Ovary (tissue), 9 donors: ENCODE results near the gene UBAP1. TPM values are rescaled to one million over a fixed set of nuclear protein-coding genes. Genes with fewer than 3 reads are reported as not detected.
"Not testable (repeated sequence)": the region's sequence is repeated elsewhere in the genome, so short reads cannot be mapped to it uniquely, and the experiment has no call there.

Source experiments
- DNase-seq, 5 donors: peaks; one replicate each; pipeline ENCODE4 v3.0.0-alpha.2; 2019 to 2020
- H3K27ac ChIP-seq, 2 donors: fragments of 200-600 bp; one replicate each; pipeline versions ENCODE4 v1.5.1 to v1.8.0; 2019 to 2022
- H3K27me3 ChIP-seq: fragments of 200-600 bp; one replicate; pipeline ENCODE4 v1.8.0; 2022
- H3K36me3 ChIP-seq: fragments of 200-600 bp; sonication (generic); one replicate; pipeline ENCODE4 v1.5.1; 2019
- H3K4me1 ChIP-seq: one replicate; pipeline ENCODE4 v1.8.1; 2013; ENCODE audit warnings: mild to moderate bottlenecking, moderate library complexity; ENCODE audit not compliant: insufficient read depth
- H3K4me3 ChIP-seq: fragments of 200-600 bp; sonication (generic); one replicate; pipeline ENCODE4 v1.5.1; 2017
- H3K9me3 ChIP-seq, 2 donors: fragments of 200-600 bp in 1 of 2; sonication (generic) in 1 of 2; one replicate each; pipeline versions ENCODE4 v1.5.1 to v1.8.1; 2013 to 2019; ENCODE audit warnings: mild to moderate bottlenecking in 1 of 2, moderate library complexity in 1 of 2
- EP300 ChIP-seq: sonication (generic); formaldehyde crosslinking; IDR thresholded peaks from one replicate; pipeline ENCODE4 v1.6.1; 2017; ENCODE audit warnings: antibody characterized with exemption
- POLR2A ChIP-seq: fragments of 450-650 bp; IDR thresholded peaks from one replicate; pipeline ENCODE4 v1.6.1; 2017; ENCODE audit warnings: antibody characterized with exemption, mild to moderate bottlenecking, moderate library complexity
- WGBS, 3 donors: extraction: QIAGEN DNeasy Blood & Tissue Kit in 1 of 3; methylation state at CpG; one replicate each; pipeline versions ENCODE4 v1.1.5 to v1.1.7; 2013 to 2017; 5-methylcytosine and 5-hydroxymethylcytosine counted together
- intact Hi-C, 4 donors: fragments of 100-400 bp; cut with DNase I; formaldehyde crosslinking; loops; one replicate each; pipeline versions ENCODE4 v1.11.0 to v1.15.1; 2022 to 2023
- polyA plus RNA-seq, 2 donors: library from polyadenylated mRNA; stranded (reverse); fragments of 200-250 nt in 1 of 2; fragments of 350-450 nt in 1 of 2; fragmentation: Illumina TruSeq in 1 of 2; extraction: RNeasy Lipid Tissue Mini Kit (QIAGEN cat#74804) in 1 of 2; gene quantifications; one replicate each; pipeline ENCODE4 v1.2.3, GENCODE V29; 2013 to 2014
- total RNA-seq, 7 donors: library from RNA; depleted of rRNA in 2 of 7; stranded (reverse); fragments of >200 nt in 2 of 7; fragmentation: NEBNext Ultra II Directional in 3 of 7; extraction: Animal tissue kit (Norgen Biotek cat#: 25700) in 3 of 7; gene quantifications; one replicate each; pipeline versions ENCODE4 v1.1.0 to v1.2.4, GENCODE V29; 2016 to 2023
- TF ChIP-seq, protein P1 (sequence below), 3 donors: fragments of 450-650 bp in 2 of 3; fragments of 200-600 bp in 1 of 3; IDR thresholded peaks; one replicate each; pipeline versions ENCODE4 v1.5.1 to v1.8.0; 2016 to 2022; ENCODE audit warnings: antibody characterized with exemption in 3 of 3, mild to moderate bottlenecking in 1 of 3
- donor health status: DM: no; HTN: no; CAD: no; lungs with moderate emphysema.
- donor health status: DM: no; HTN: no; CAD: no.
- donor health status: Bipolar disorder and iron deficiency.
- donor health status: DM: yes; HTN: yes; CAD: no.
- donor health status: DM: no; HTN: no; CAD: no.
- donor health status: DM: yes; HTN: yes; CAD: no.

UBAP1 gene
- total and polyA plus RNA-seq, 9 donors = 25.8 to 93.9 (median 44.8) TPM

DNA sequence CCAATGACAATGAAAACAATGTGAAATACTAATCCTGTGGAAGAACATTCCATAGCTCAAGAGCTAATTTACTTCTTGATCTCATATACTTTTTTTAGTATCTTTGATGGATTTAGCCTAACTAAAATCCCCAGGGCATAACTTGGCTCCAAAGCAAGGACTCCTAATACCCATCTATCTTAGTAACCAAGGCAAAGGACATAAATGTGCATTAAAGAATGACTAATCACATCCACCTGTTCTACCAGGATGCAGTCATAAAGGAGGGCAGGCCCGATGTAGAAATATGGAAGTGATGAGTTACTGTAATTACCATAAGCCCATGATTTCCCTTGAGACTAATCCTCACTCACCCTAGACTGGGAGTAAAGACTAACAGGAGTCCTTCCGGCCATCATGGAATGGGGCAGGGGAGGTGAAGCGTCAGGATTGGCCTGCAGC, 93.3 kb downstream of the UBAP1 start:
- Histone ChIP-seq H3K27ac (no peak overlapping the region), H3K4me3 (no peak overlapping the region), H3K27me3 (no peaks in the 10 kb centered on the region), H3K36me3 (no peaks in the 10 kb centered on the region), H3K9me3 (no peaks in the 10 kb centered on the region), H3K4me1 (no peaks in the 10 kb centered on the region)
- DNase-seq = no peak
- intact Hi-C loops = no loop called here
- TF ChIP-seq, protein P1, sequence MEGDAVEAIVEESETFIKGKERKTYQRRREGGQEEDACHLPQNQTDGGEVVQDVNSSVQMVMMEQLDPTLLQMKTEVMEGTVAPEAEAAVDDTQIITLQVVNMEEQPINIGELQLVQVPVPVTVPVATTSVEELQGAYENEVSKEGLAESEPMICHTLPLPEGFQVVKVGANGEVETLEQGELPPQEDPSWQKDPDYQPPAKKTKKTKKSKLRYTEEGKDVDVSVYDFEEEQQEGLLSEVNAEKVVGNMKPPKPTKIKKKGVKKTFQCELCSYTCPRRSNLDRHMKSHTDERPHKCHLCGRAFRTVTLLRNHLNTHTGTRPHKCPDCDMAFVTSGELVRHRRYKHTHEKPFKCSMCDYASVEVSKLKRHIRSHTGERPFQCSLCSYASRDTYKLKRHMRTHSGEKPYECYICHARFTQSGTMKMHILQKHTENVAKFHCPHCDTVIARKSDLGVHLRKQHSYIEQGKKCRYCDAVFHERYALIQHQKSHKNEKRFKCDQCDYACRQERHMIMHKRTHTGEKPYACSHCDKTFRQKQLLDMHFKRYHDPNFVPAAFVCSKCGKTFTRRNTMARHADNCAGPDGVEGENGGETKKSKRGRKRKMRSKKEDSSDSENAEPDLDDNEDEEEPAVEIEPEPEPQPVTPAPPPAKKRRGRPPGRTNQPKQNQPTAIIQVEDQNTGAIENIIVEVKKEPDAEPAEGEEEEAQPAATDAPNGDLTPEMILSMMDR (IDR thresholded peaks at IDR 0.05) = no peak
- TF ChIP-seq EP300 (no peak), POLR2A (no peak)
- 62 to 74% (median 66%) methylated on average over 3 of the region's 3 CpGs for WGBS, 3 donors

DNA sequence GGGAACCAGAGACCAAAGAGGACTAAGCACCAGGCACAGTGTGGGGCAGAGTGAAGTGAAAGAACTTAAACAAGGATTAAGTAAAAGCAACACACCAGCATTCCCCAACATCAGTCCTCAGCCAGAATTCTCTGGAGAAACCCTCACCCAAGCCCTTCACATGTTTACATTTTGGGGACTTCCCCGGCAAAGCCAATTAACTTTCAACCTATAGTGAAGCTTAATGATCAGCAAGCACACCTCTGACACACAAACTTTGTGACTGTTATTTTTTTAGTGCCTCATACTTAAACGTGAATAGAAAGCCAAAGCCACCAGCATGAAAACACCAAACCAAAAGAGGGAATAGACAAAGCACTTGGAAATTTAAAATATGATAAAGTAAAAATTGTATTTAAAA, 94.7 kb downstream of the UBAP1 start:
- H3K36me3 ChIP-seq, H3K27me3 ChIP-seq, intact Hi-C loops, DNase-seq, H3K4me3 ChIP-seq, H3K4me1 ChIP-seq, H3K9me3 ChIP-seq, H3K27ac ChIP-seq: not testable (repeated sequence)
- WGBS, 3 donors = no CpG with 5 or more reads among the region's 2 CpGs

DNA sequence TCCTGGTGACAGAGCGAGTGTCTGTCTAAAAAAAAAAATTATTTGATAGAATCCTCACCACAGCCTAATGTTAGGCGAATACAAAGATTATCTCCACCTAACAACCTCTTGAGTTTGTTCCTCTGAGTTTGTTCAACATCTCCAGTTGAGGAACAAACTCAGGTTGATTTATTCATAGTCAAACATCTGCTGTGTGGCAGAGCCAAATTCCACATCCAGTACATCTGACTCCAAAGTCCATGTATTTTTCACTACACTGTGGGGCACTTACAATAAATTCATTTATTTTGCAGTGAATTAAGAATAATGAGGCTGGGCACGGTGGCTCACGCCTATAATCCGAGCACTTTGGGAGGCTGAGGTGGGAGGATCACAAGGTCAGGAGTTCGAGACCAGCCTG, 97.0 kb downstream of the UBAP1 start:
- no peak for DNase-seq
- no peaks in the 10 kb centered on the region for H3K9me3 ChIP-seq
- H3K27me3 ChIP-seq = no peaks in the 10 kb centered on the region
- no peaks in the 10 kb centered on the region for H3K4me1 ChIP-seq
- H3K27ac ChIP-seq = no peak overlapping the region
- H3K4me3 ChIP-seq = no peak overlapping the region
- intact Hi-C loops = no loop called here
- H3K36me3 ChIP-seq = no peaks in the 10 kb centered on the region
- TF ChIP-seq, protein P1 (IDR thresholded peaks at IDR 0.05) = no peak
- no peak for TF ChIP-seq POLR2A
- no peak for TF ChIP-seq EP300
- 92 to 96% (median 94%) methylated on average over 6 of the region's 6 CpGs for WGBS, 3 donors

DNA sequence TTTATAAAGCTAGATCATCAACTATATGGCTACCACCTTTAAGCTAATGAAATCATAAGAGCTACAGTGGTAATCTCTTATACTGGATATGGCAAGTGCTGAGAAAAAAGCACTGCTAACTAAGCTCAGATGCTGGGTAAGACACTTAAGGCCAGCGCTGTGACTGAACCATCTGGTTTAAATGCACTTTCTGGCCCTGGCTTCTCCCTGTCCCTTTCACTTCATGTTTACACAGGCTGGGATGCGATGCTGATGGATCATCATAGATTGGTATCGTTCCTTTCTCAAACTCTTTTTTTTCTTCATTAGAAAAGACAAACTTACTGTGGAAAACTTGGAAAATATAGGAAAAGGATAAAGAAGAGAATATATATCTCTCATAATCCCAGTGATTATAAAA, 97.9 kb downstream of the UBAP1 start:
- Histone ChIP-seq H3K9me3 (no peaks in the 10 kb centered on the region), H3K36me3 (no peaks in the 10 kb centered on the region), H3K27ac (no peak overlapping the region), H3K4me1 (no peaks in the 10 kb centered on the region), H3K27me3 (no peaks in the 10 kb centered on the region), H3K4me3 (no peak overlapping the region)
- DNase-seq = no peak
- TF ChIP-seq, protein P1 (IDR thresholded peaks at IDR 0.05) = no peak
- intact Hi-C loops = no loop called here
- WGBS, 3 donors = 87 to 91% (median 88%) methylated on average over 3 of the region's 3 CpGs

DNA sequence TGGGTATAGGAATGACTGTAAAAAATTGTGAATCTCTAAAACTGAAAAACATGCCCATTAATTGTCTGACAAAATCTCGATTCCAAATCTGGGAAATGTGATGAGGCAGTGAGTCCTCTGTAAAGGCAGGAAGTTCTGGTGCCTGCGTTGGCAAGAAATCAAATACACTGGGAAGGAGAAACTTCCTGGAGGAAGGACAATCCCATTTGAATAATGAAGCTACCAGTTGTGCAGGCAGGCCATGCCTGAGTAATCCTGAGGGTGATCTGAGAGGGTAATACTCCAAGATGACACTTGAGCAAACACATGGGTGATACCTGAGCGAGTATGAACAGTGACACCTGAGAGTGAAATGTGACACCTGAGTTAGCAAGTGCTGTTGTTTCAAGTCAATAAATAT, 100.6 kb downstream of the UBAP1 start:
- no peak for DNase-seq
- 70 to 87% (median 76%) methylated on average over 3 of the region's 3 CpGs for WGBS, 3 donors
- intact Hi-C loops = no loop called here

More for the DNA sequence above, 100.6 kb downstream of the UBAP1 start:
- Histone ChIP-seq H3K27ac (no peak overlapping the region), H3K4me3 (no peak overlapping the region), H3K27me3 (no peaks in the 10 kb centered on the region), H3K4me1 (no peaks in the 10 kb centered on the region), H3K9me3 (no peaks in the 10 kb centered on the region), H3K36me3 (no peaks in the 10 kb centered on the region)
- TF ChIP-seq EP300 (no peak), POLR2A (no peak)
- TF ChIP-seq, protein P1 (IDR thresholded peaks at IDR 0.05) = no peak
